Activated T-helper 2 cell treated with anti-CD3 and anti-CD28 coated beads, Interferon-gamma antibody, Interleukin-2, Interleukin-4, amounts not matched to agents 10 μg/mL and 5 μg/mL and 100 μg/mL, durations not matched to agents 14 hours and 24 hours and 36 hours (primary cell): ENCODE results near the gene SLC27A1. TPM values are rescaled to one million over a fixed set of nuclear protein-coding genes. Genes with fewer than 3 reads are reported as not detected.
A peak's percentile ranks its signal among the peaks of the same experiment; 100 is the strongest.
"Not testable (repeated sequence)": the region's sequence is repeated elsewhere in the genome, so short reads cannot be mapped to it uniquely, and the experiment has no call there.

Experiments used
- DNase-seq: peaks from one replicate; pipeline ENCODE4 v3.0.0; 2021; ENCODE audit warnings: low spot score
- H3K27ac Mint-ChIP-seq: one replicate; pipeline ENCODE4 v1.8.0; 2021; ENCODE audit warnings: mixed read lengths
- H3K27me3 Mint-ChIP-seq: one replicate; pipeline ENCODE4 v1.8.0; 2021; ENCODE audit warnings: low read depth, mixed read lengths
- H3K36me3 Mint-ChIP-seq: one replicate; pipeline ENCODE4 v1.8.0; 2021; ENCODE audit warnings: low read depth, mixed read lengths
- H3K4me1 Mint-ChIP-seq: one replicate; pipeline ENCODE4 v1.8.0; 2021; ENCODE audit warnings: low read depth, mixed read lengths
- H3K4me3 Mint-ChIP-seq: one replicate; pipeline ENCODE4 v1.8.0; 2021; ENCODE audit warnings: low read depth, mild to moderate bottlenecking, moderate library complexity, mixed read lengths
- H3K9me3 Mint-ChIP-seq: one replicate; pipeline ENCODE4 v1.8.0; 2021; ENCODE audit warnings: mixed read lengths
- intact Hi-C: fragments of 100-400 bp; cut with micrococcal nuclease; formaldehyde crosslinking; loops from one replicate; pipeline ENCODE4 v1.15.1; 2023
- total RNA-seq: library from RNA; stranded (reverse); gene quantifications from 2 replicates; pipeline ENCODE4 v1.2.3, GENCODE V29; 2022

SLC27A1 gene
- total RNA-seq, 1 donor from 2014 or later = 3.1 TPM

- Mint-ChIP-seq H3K27me3 (peaks cover 3% of the 10 kb centered on the region), H3K9me3 (no peaks in the 10 kb centered on the region), H3K27ac (no peak overlapping the region), H3K4me3 (no peak overlapping the region), H3K36me3 (no peaks in the 10 kb centered on the region), H3K4me1 (peaks cover 1% of the 10 kb centered on the region)
- intact Hi-C loops = no loop called here
- no peak for DNase-seq
These were observed 73.7 kb downstream of the SLC27A1 start for GRCh38 chr19:17543986-17544385.

- intact Hi-C loops = no loop called here
- Mint-ChIP-seq H3K9me3 (no peaks in the 10 kb centered on the region), H3K4me3 (no peak overlapping the region), H3K27me3 (peaks cover 3% of the 10 kb centered on the region), H3K36me3 (no peaks in the 10 kb centered on the region), H3K27ac (no peak overlapping the region), H3K4me1 (peaks cover 1% of the 10 kb centered on the region)
- DNase-seq = no peak
These were observed 74.1 kb downstream of the SLC27A1 start for GRCh38 chr19:17544418-17544817.

- Mint-ChIP-seq H3K36me3 (no peaks in the 10 kb centered on the region), H3K27ac (no peak overlapping the region), H3K9me3 (no peaks in the 10 kb centered on the region), H3K4me3 (no peak overlapping the region), H3K27me3 (no peaks in the 10 kb centered on the region), H3K4me1 (no peaks in the 10 kb centered on the region)
- intact Hi-C loops = no loop called here
- DNase-seq = no peak
These were observed 77.8 kb downstream of the SLC27A1 start for GRCh38 chr19:17548145-17548544.

- no peaks in the 10 kb centered on the region for H3K4me1 Mint-ChIP-seq
- intact Hi-C loops = no loop called here
- no peaks in the 10 kb centered on the region for H3K27me3 Mint-ChIP-seq
- H3K4me3 Mint-ChIP-seq = no peak overlapping the region
- H3K36me3 Mint-ChIP-seq = no peaks in the 10 kb centered on the region
- no peak for DNase-seq
- no peak overlapping the region for H3K27ac Mint-ChIP-seq
- H3K9me3 Mint-ChIP-seq = no peaks in the 10 kb centered on the region
These were observed 78.9 kb downstream of the SLC27A1 start for GRCh38 chr19:17549085-17549740.

GRCh38 chr19:17550076-17550667 is 79.8 kb downstream of the SLC27A1 start:
- no peak overlapping the region for H3K4me3 Mint-ChIP-seq
- H3K27ac Mint-ChIP-seq = no peak overlapping the region
- H3K9me3 Mint-ChIP-seq = no peaks in the 10 kb centered on the region
- H3K27me3 Mint-ChIP-seq = no peaks in the 10 kb centered on the region
- intact Hi-C loops = loop anchor here (10.0 kb wide), 1 partner anchor 55 kb away; no protein-coding TSS in a partner anchor
- DNase-seq = no peak
- H3K4me1 Mint-ChIP-seq = peaks cover 4% of the 10 kb centered on the region
- no peaks in the 10 kb centered on the region for H3K36me3 Mint-ChIP-seq

- H3K27ac Mint-ChIP-seq, H3K27me3 Mint-ChIP-seq, H3K4me3 Mint-ChIP-seq, H3K4me1 Mint-ChIP-seq, H3K36me3 Mint-ChIP-seq, DNase-seq, H3K9me3 Mint-ChIP-seq: not testable (repeated sequence)
- intact Hi-C loops = loop anchor here (10.0 kb wide), 1 partner anchor 58 kb away; no protein-coding TSS in a partner anchor
These were observed 82.4 kb downstream of the SLC27A1 start for GRCh38 chr19:17552735-17553134.

- no peaks in the 10 kb centered on the region for H3K27me3 Mint-ChIP-seq
- intact Hi-C loops = loop anchor here (10.0 kb wide), 1 partner anchor 58 kb away; no protein-coding TSS in a partner anchor
- peaks cover 10% of the 10 kb centered on the region for H3K4me1 Mint-ChIP-seq
- peaks cover 9% of the 10 kb centered on the region for H3K36me3 Mint-ChIP-seq
- DNase-seq = no peak
- no peak overlapping the region for H3K27ac Mint-ChIP-seq
- no peaks in the 10 kb centered on the region for H3K9me3 Mint-ChIP-seq
- H3K4me3 Mint-ChIP-seq = no peak overlapping the region
These were observed 82.9 kb downstream of the SLC27A1 start for GRCh38 chr19:17553256-17553655.

GRCh38 chr19:17554968-17555479 is 84.7 kb downstream of the SLC27A1 start:
- no peaks in the 10 kb centered on the region for H3K9me3 Mint-ChIP-seq
- intact Hi-C loops = loop anchor here (1.0 to 10.0 kb wide), 4 partner anchors 16 to 428 kb away; no protein-coding TSS in a partner anchor
- H3K36me3 Mint-ChIP-seq = peaks cover 19% of the 10 kb centered on the region
- no peaks in the 10 kb centered on the region for H3K27me3 Mint-ChIP-seq
- peaks cover 10% of the 10 kb centered on the region for H3K4me1 Mint-ChIP-seq
- H3K4me3 Mint-ChIP-seq = peak overlapping the region; percentile 81
- DNase-seq = no peak
- peak overlapping the region; percentile 85 for H3K27ac Mint-ChIP-seq

GRCh38 chr19:17555480-17555928 is 85.2 kb downstream of the SLC27A1 start, which contains the start of gene COLGALT1:
Gene COLGALT1, plus strand, starts transcription at chr19:17555649. Its CDS starts 65 bp downstream, at chr19:17555714.
- intact Hi-C loops = loop anchor here (1.0 to 10.0 kb wide), 4 partner anchors 16 to 428 kb away; no protein-coding TSS in a partner anchor
- no peaks in the 10 kb centered on the region for H3K9me3 Mint-ChIP-seq
- peak; percentile 96 for DNase-seq
- peak within 1 kb of the TSS; percentile 88 for H3K4me3 Mint-ChIP-seq
- H3K4me1 Mint-ChIP-seq = peaks cover 10% of the 10 kb centered on the region
- peaks cover 24% of the 10 kb centered on the region for H3K36me3 Mint-ChIP-seq
- H3K27me3 Mint-ChIP-seq = no peaks in the 10 kb centered on the region
- peak within 1 kb of the TSS; percentile 85 for H3K27ac Mint-ChIP-seq

Other genes with a start within 250 kb of the SLC27A1 start
- 20.7 and 22.0 TPM in 2 replicates for gene OCEL1, start 244.3 kb upstream of the SLC27A1 start, total RNA-seq
- gene NR2F6, start 224.6 kb upstream of the SLC27A1 start, total RNA-seq = 13.2 and 13.4 TPM in 2 replicates
- 0.07 TPM in 1 of 2 replicates, not detected in the other for gene USHBP1, start 205.8 kb upstream of the SLC27A1 start, total RNA-seq
- 122 and 123 TPM in 2 replicates for gene BABAM1, start 203.1 kb upstream of the SLC27A1 start, total RNA-seq
- 19.8 and 20.4 TPM in 2 replicates for gene ANKLE1, start 188.6 kb upstream of the SLC27A1 start, total RNA-seq
- 9.9 and 10.9 TPM in 2 replicates for gene ABHD8, start 167.1 kb upstream of the SLC27A1 start, total RNA-seq
- gene MRPL34, start 164.7 kb upstream of the SLC27A1 start, total RNA-seq = 92.0 and 95.7 TPM in 2 replicates
- gene DDA1, start 161.0 kb upstream of the SLC27A1 start, total RNA-seq = 37.1 and 39.2 TPM in 2 replicates
- gene ANO8, start 135.7 kb upstream of the SLC27A1 start, total RNA-seq = 9.2 and 9.4 TPM in 2 replicates
- gene GTPBP3, start 133.0 kb upstream of the SLC27A1 start, total RNA-seq = 62.5 and 66.5 TPM in 2 replicates
- gene PLVAP, start 93.2 kb upstream of the SLC27A1 start, total RNA-seq = not detected in 2 replicates
- gene CCDC194, start 76.3 kb upstream of the SLC27A1 start, total RNA-seq = 1.5 and 2.4 TPM in 2 replicates
- 129 and 133 TPM in 2 replicates for gene BST2, start 64.9 kb upstream of the SLC27A1 start, total RNA-seq
- gene MVB12A, start 50.5 kb upstream of the SLC27A1 start, total RNA-seq = 41.1 and 43.2 TPM in 2 replicates
- gene TMEM221, start 21.9 kb upstream of the SLC27A1 start, total RNA-seq = not detected in 2 replicates
- not detected in 2 replicates for gene NXNL1, start 9.6 kb upstream of the SLC27A1 start, total RNA-seq
- 81.4 and 85.7 TPM in 2 replicates for gene PGLS, start 41.1 kb downstream of the SLC27A1 start, total RNA-seq
- gene COLGALT1, start 85.1 kb downstream of the SLC27A1 start, total RNA-seq = 77.0 and 84.3 TPM in 2 replicates
- 0.02 TPM in 1 of 2 replicates, not detected in the other for gene UNC13A, start 217.8 kb downstream of the SLC27A1 start, total RNA-seq
- 66.7 and 80.3 TPM in 2 replicates for gene MAP1S, start 249.0 kb downstream of the SLC27A1 start, total RNA-seq